ENCODE measurements around the gene C4orf36. TPM values are rescaled to one million over a fixed set of nuclear protein-coding genes. Genes with fewer than 3 reads are reported as not detected.

The C4orf36 gene
- total RNA-seq, 1 donor from 2014 or later, result not detected

- peaks cover 8% of the 10 kb centered on the region for H3K27me3 Mint-ChIP-seq (ENCODE audit: unreplicated experiment)
- no peaks in the 10 kb centered on the region for H3K36me3 Mint-ChIP-seq (ENCODE audit: unreplicated experiment)
- peak overlapping the region; percentile 89 for H3K4me3 Mint-ChIP-seq (ENCODE audit: unreplicated experiment)
- peak; percentile 21 for DNase-seq
- TF ChIP-seq CTCF (IDR thresholded peaks at IDR 0.05; ENCODE audit: partially characterized antibody, unreplicated experiment), result no peak
- peak overlapping the region; percentile 39 for H3K27ac Mint-ChIP-seq (ENCODE audit: unreplicated experiment)
- peaks cover 3% of the 10 kb centered on the region for H3K9me3 Mint-ChIP-seq (ENCODE audit: unreplicated experiment)
- H3K4me1 Mint-ChIP-seq (ENCODE audit: low read depth, unreplicated experiment), result peaks cover 8% of the 10 kb centered on the region
Observed at GRCh38 chr4:86935853-86936733, 43.9 kb upstream of the C4orf36 start.

- peaks cover 8% of the 10 kb centered on the region for H3K27me3 Mint-ChIP-seq (ENCODE audit: unreplicated experiment)
- TF ChIP-seq CTCF (IDR thresholded peaks at IDR 0.05; ENCODE audit: partially characterized antibody, unreplicated experiment), result no peak
- H3K4me3 Mint-ChIP-seq (ENCODE audit: unreplicated experiment), result peak overlapping the region; percentile 89
- H3K4me1 Mint-ChIP-seq (ENCODE audit: low read depth, unreplicated experiment), result peaks cover 8% of the 10 kb centered on the region
- peak; percentile 33 for DNase-seq
- H3K9me3 Mint-ChIP-seq (ENCODE audit: unreplicated experiment), result peaks cover 3% of the 10 kb centered on the region
- no peaks in the 10 kb centered on the region for H3K36me3 Mint-ChIP-seq (ENCODE audit: unreplicated experiment)
- H3K27ac Mint-ChIP-seq (ENCODE audit: unreplicated experiment), result peak overlapping the region; percentile 39
Observed at GRCh38 chr4:86935566-86935852, 43.3 kb upstream of the C4orf36 start.

- no peak for TF ChIP-seq CTCF (IDR thresholded peaks at IDR 0.05; ENCODE audit: partially characterized antibody, unreplicated experiment)
- H3K4me1 Mint-ChIP-seq (ENCODE audit: low read depth, unreplicated experiment), result peaks cover 8% of the 10 kb centered on the region
Observed at GRCh38 chr4:86934771-86935565, 42.7 kb upstream of the C4orf36 start, which contains the start of gene AFF1. TSS of gene AFF1 (plus strand) at chr4:86935011. CDS start at chr4:86948534, 13,523 bp downstream.

GRCh38 chr4:86934147-86934770 is 42.0 kb upstream of the C4orf36 start:
- H3K27ac Mint-ChIP-seq (ENCODE audit: unreplicated experiment), result no peak overlapping the region
- no peak for TF ChIP-seq CTCF (IDR thresholded peaks at IDR 0.05; ENCODE audit: partially characterized antibody, unreplicated experiment)
- H3K9me3 Mint-ChIP-seq (ENCODE audit: unreplicated experiment), result peaks cover 3% of the 10 kb centered on the region
- no peak for DNase-seq
- H3K4me1 Mint-ChIP-seq (ENCODE audit: low read depth, unreplicated experiment), result peaks cover 8% of the 10 kb centered on the region
- H3K4me3 Mint-ChIP-seq (ENCODE audit: unreplicated experiment), result peak overlapping the region; percentile 73
- H3K36me3 Mint-ChIP-seq (ENCODE audit: unreplicated experiment), result no peaks in the 10 kb centered on the region
- H3K27me3 Mint-ChIP-seq (ENCODE audit: unreplicated experiment), result peaks cover 8% of the 10 kb centered on the region

More at GRCh38 chr4:86934771-86935565, 42.7 kb upstream of the C4orf36 start, which contains the start of gene AFF1:
- Mint-ChIP-seq H3K27ac (ENCODE audit: unreplicated experiment) (peak within 1 kb of the TSS; percentile 39), H3K4me3 (ENCODE audit: unreplicated experiment) (peak within 1 kb of the TSS; percentile 89), H3K9me3 (ENCODE audit: unreplicated experiment) (peaks cover 3% of the 10 kb centered on the region), H3K36me3 (ENCODE audit: unreplicated experiment) (no peaks in the 10 kb centered on the region), H3K27me3 (ENCODE audit: unreplicated experiment) (peaks cover 8% of the 10 kb centered on the region)
- DNase-seq, result peak; percentile 82
